ENCODE results near the gene IFNL3.
A peak's percentile ranks its signal among the peaks of the same experiment; 100 is the strongest.
"Not testable (repeated sequence)": the region's sequence is repeated elsewhere in the genome, so short reads cannot be mapped to it uniquely, and the experiment has no call there.

Gene IFNL3

GRCh38 chr19:39252458-39252857 is 7.7 kb upstream of the IFNL3 start:
- no peak for DNase-seq

- DNase-seq: no peak
Measured at GRCh38 chr19:39251846-39252245, 7.0 kb upstream of the IFNL3 start.

GRCh38 chr19:39251081-39251480 is 6.3 kb upstream of the IFNL3 start:
- no peak for DNase-seq

GRCh38 chr19:39248806-39249205 is 4.0 kb upstream of the IFNL3 start, which contains the start of gene IFNL4:
TSS of gene IFNL4 (minus strand) at chr19:39248856.
- DNase-seq: no peak

- DNase-seq: no peak
Measured at GRCh38 chr19:39247701-39248664, 3.2 kb upstream of the IFNL3 start.

GRCh38 chr19:39246951-39247669 is 2.3 kb upstream of the IFNL3 start:
- peak; percentile 57 for DNase-seq

- DNase-seq: not testable (repeated sequence)
Measured at GRCh38 chr19:39245166-39245565, 360 bp upstream of the IFNL3 start.

GRCh38 chr19:39243741-39244140 is 1.1 kb downstream of the IFNL3 start:
- not testable (repeated sequence) for DNase-seq

- no peak for DNase-seq
Measured at GRCh38 chr19:39240421-39240820, 4.4 kb downstream of the IFNL3 start.

GRCh38 chr19:39238944-39239343 is 5.9 kb downstream of the IFNL3 start:
- DNase-seq: no peak

GRCh38 chr19:39238209-39238608 is 6.6 kb downstream of the IFNL3 start:
- no peak for DNase-seq

- DNase-seq: peak; percentile 43
Measured at GRCh38 chr19:39237200-39238184, 7.3 kb downstream of the IFNL3 start.

GRCh38 chr19:39236527-39236926 is 8.3 kb downstream of the IFNL3 start:
- DNase-seq: peak; percentile 36

GRCh38 chr19:39232708-39233107 is 12.1 kb downstream of the IFNL3 start:
- no peak for DNase-seq

- no peak for DNase-seq
Measured at GRCh38 chr19:39230096-39230764, 14.6 kb downstream of the IFNL3 start.

GRCh38 chr19:39224910-39225309 is 19.9 kb downstream of the IFNL3 start:
- DNase-seq: no peak

- DNase-seq: peak; percentile 20
Measured at GRCh38 chr19:39223703-39224279, 21.0 kb downstream of the IFNL3 start.

GRCh38 chr19:39219108-39219507 is 25.7 kb downstream of the IFNL3 start:
- peak; percentile 13 for DNase-seq

- no peak for DNase-seq
Measured at GRCh38 chr19:39218230-39219007, 26.4 kb downstream of the IFNL3 start.

GRCh38 chr19:39217094-39217493 is 27.7 kb downstream of the IFNL3 start:
- no peak for DNase-seq

- DNase-seq: not testable (repeated sequence)
Measured at GRCh38 chr19:39215323-39215722, 29.5 kb downstream of the IFNL3 start.
